Neural cell (in vitro differentiated cells): ENCODE results near the gene FBXO45.

Experiments used
- CTCF ChIP-seq: fragments of 450-650 bp; IDR thresholded peaks from 2 replicates; pipeline ENCODE4 v1.5.1; 2014; ENCODE audit warnings: antibody characterized with exemption, mild to moderate bottlenecking, moderate library complexity; ENCODE audit not compliant: poor library complexity, severe bottlenecking
- POLR2AphosphoS5 ChIP-seq: IDR thresholded peaks from 2 replicates; pipeline ENCODE4 v1.6.1; 2012
- REST ChIP-seq: IDR thresholded peaks from 2 replicates; pipeline ENCODE4 v1.6.1; 2012; ENCODE audit warnings: borderline replicate concordance

- TF ChIP-seq REST (no peak), POLR2AphosphoS5 (no peak), CTCF (no peak)
These were observed 31.9 kb downstream of the FBXO45 start for GRCh38 chr3:196600359-196600758.
